ENCODE results near the gene NKPD1.
A peak's percentile ranks its signal among the peaks of the same experiment; 100 is the strongest.

The NKPD1 gene

GRCh38 chr19:45184115-45184514, 23.3 kb upstream of the NKPD1 start:
- H3K27me3 ChIP-seq (ENCODE audit: control insufficient read depth, insufficient read depth, low read length): peaks cover 6% of the 10 kb centered on the region
- H3K9ac ChIP-seq (ENCODE audit: low read depth, low read length): no peak overlapping the region
- no peak overlapping the region for H3K4me3 ChIP-seq (ENCODE audit: low read depth, low read length)
- no peaks in the 10 kb centered on the region for H3K9me3 ChIP-seq (ENCODE audit: control insufficient read depth, insufficient read depth, low read length)
- H3K4me1 ChIP-seq (ENCODE audit: control insufficient read depth, insufficient read depth, low read length): no peaks in the 10 kb centered on the region
- H3K36me3 ChIP-seq (ENCODE audit: control insufficient read depth, insufficient read depth, low read length): peaks cover 2% of the 10 kb centered on the region

GRCh38 chr19:45182758-45183157, 22.0 kb upstream of the NKPD1 start:
- no peak overlapping the region for H3K4me3 ChIP-seq (ENCODE audit: low read depth, low read length)
- H3K36me3 ChIP-seq (ENCODE audit: control insufficient read depth, insufficient read depth, low read length): peaks cover 2% of the 10 kb centered on the region
- no peak overlapping the region for H3K9ac ChIP-seq (ENCODE audit: low read depth, low read length)
- H3K4me1 ChIP-seq (ENCODE audit: control insufficient read depth, insufficient read depth, low read length): no peaks in the 10 kb centered on the region
- H3K9me3 ChIP-seq (ENCODE audit: control insufficient read depth, insufficient read depth, low read length): no peaks in the 10 kb centered on the region
- peaks cover 6% of the 10 kb centered on the region for H3K27me3 ChIP-seq (ENCODE audit: control insufficient read depth, insufficient read depth, low read length)

DNA sequence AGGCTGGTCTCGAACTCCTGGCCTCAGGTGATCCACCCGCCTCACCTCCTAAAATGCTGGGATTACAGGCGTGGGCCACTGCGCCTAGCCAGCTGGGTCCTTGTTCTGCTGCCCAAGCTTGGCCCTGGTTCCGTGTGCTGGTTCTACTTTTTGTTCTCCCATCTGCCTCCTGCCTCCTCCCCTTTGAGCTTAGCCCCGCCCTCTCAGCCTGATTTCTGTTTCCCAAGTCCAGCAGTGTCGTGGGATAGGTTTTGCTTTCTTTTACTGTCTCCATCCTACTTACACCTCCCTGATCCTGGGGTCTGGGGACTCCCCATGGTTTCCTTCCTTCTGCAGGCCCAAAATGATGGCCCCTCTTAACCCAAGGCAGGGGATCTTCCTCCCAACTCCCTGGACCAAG, 20.2 kb upstream of the NKPD1 start:
- Histone ChIP-seq H3K4me1 (ENCODE audit: control insufficient read depth, insufficient read depth, low read length) (no peaks in the 10 kb centered on the region), H3K4me3 (ENCODE audit: low read depth, low read length) (no peak overlapping the region), H3K9me3 (ENCODE audit: control insufficient read depth, insufficient read depth, low read length) (no peaks in the 10 kb centered on the region), H3K36me3 (ENCODE audit: control insufficient read depth, insufficient read depth, low read length) (peaks cover 2% of the 10 kb centered on the region), H3K27me3 (ENCODE audit: control insufficient read depth, insufficient read depth, low read length) (peaks cover 2% of the 10 kb centered on the region), H3K9ac (ENCODE audit: low read depth, low read length) (no peak overlapping the region)

DNA sequence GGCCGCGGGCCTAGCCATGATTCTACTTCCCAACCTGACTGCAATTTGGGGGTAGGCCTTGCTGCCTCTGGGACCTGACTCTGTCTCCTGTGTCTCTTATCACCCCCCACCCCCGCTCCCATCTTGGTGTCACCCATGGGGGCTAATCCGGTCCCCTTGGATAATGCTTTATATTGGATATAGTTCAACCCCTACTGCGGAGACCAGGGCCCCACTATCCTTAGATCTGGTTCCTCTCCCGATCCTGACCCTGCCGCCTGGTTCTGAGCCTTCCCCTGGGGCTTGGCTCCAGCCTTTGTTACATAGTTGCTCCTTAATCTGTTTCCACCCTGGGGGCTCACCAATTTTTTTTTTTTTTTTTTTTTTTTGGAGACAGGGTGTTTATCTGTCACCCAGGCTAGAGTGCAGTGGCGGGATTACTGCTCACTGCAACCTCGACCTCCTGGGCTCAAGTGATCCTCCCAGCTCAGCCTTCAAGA, 19.1 kb upstream of the NKPD1 start:
- no peaks in the 10 kb centered on the region for H3K27me3 ChIP-seq (ENCODE audit: control insufficient read depth, insufficient read depth, low read length)
- peak overlapping the region; percentile 100 for H3K4me3 ChIP-seq (ENCODE audit: low read depth, low read length)
- H3K9me3 ChIP-seq (ENCODE audit: control insufficient read depth, insufficient read depth, low read length): no peaks in the 10 kb centered on the region
- H3K9ac ChIP-seq (ENCODE audit: low read depth, low read length): no peak overlapping the region
- no peaks in the 10 kb centered on the region for H3K4me1 ChIP-seq (ENCODE audit: control insufficient read depth, insufficient read depth, low read length)
- H3K36me3 ChIP-seq (ENCODE audit: control insufficient read depth, insufficient read depth, low read length): peaks cover 2% of the 10 kb centered on the region

DNA sequence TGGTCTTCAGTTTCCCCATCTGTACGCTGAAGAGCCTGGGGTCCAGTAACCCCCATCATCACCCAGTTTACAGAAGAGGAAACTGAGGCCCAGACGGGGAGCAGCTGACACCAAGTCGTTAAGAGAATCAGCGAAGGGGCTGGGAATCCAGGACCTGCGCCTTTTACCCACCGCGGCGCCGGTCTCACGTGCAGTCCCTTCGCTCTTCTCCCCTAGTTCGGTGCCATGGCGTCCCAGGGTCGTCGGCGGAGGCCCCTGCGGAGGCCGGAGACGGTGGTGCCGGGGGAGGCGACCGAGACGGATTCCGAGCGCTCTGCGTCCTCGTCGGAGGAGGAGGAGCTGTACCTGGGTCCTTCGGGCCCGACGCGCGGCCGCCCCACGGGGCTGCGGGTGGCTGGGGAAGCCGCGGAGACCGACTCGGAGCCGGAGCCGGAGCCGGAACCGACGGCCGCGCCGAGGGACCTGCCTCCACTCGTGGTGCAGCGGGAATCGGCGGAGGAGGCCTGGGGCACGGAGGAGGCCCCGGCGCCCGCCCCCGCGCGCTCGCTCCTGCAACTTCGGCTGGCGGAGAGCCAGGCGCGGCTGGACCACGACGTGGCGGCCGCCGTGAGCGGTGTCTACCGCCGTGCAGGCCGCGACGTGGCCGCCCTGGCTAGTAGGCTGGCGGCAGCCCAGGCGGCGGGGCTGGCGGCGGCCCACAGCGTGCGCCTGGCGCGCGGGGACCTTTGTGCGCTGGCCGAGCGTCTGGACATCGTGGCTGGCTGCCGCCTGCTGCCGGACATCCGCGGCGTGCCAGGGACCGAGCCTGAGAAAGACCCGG, 18.5 kb upstream of the NKPD1 start:
- Histone ChIP-seq H3K36me3 (ENCODE audit: control insufficient read depth, insufficient read depth, low read length) (peaks cover 2% of the 10 kb centered on the region), H3K9ac (ENCODE audit: low read depth, low read length) (peak overlapping the region; percentile 79), H3K4me3 (ENCODE audit: low read depth, low read length) (peak overlapping the region; percentile 100), H3K27me3 (ENCODE audit: control insufficient read depth, insufficient read depth, low read length) (no peaks in the 10 kb centered on the region), H3K4me1 (ENCODE audit: control insufficient read depth, insufficient read depth, low read length) (no peaks in the 10 kb centered on the region), H3K9me3 (ENCODE audit: control insufficient read depth, insufficient read depth, low read length) (no peaks in the 10 kb centered on the region)

- peak within 1 kb of the TSS; percentile 79 for H3K9ac ChIP-seq (ENCODE audit: low read depth, low read length)
These were observed 17.7 kb upstream of the NKPD1 start, which contains the start of gene BLOC1S3 for GRCh38 chr19:45178262-45179071. TSS of gene BLOC1S3 (plus strand) at chr19:45178784. CDS start at chr19:45179297, 513 bp downstream.

DNA sequence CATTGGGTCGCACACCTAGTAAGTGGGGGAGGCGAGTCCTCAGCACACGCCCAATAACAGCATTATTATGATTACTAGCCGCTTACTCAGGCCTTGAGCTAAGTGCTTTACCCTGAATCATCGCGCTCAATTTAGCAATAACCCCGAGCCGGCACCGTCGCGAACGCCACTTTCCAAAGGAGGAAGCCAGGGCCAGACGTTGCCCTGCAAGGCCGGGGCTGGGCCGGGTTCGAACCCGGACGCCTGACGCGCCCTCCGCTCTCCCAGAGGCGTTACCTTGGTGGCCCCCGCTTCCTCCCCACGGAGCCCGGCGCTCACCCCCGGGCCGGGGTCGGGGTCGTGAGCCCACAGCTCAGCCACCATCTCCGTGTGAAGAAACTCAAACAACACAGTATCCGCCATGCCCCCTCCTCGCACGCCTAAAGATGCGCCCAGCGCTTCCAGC, 17.1 kb upstream of the NKPD1 start, which contains the start of gene TRAPPC6A:
TSS of gene TRAPPC6A (minus strand) at position 421 of the 445 bp plus-strand sequence. CDS start at position 402, 19 bp downstream.
- peaks cover 2% of the 10 kb centered on the region for H3K36me3 ChIP-seq (ENCODE audit: control insufficient read depth, insufficient read depth, low read length)
- H3K9ac ChIP-seq (ENCODE audit: low read depth, low read length): peak within 1 kb of the TSS; percentile 79
- no peaks in the 10 kb centered on the region for H3K9me3 ChIP-seq (ENCODE audit: control insufficient read depth, insufficient read depth, low read length)
- H3K4me3 ChIP-seq (ENCODE audit: low read depth, low read length): peak within 1 kb of the TSS; percentile 100
- no peaks in the 10 kb centered on the region for H3K27me3 ChIP-seq (ENCODE audit: control insufficient read depth, insufficient read depth, low read length)
- H3K4me1 ChIP-seq (ENCODE audit: control insufficient read depth, insufficient read depth, low read length): no peaks in the 10 kb centered on the region

More at GRCh38 chr19:45178262-45179071, 17.7 kb upstream of the NKPD1 start, which contains the start of gene BLOC1S3:
- peak within 1 kb of the TSS; percentile 100 for H3K4me3 ChIP-seq (ENCODE audit: low read depth, low read length)
- no peaks in the 10 kb centered on the region for H3K9me3 ChIP-seq (ENCODE audit: control insufficient read depth, insufficient read depth, low read length)
- no peaks in the 10 kb centered on the region for H3K4me1 ChIP-seq (ENCODE audit: control insufficient read depth, insufficient read depth, low read length)
- peaks cover 2% of the 10 kb centered on the region for H3K36me3 ChIP-seq (ENCODE audit: control insufficient read depth, insufficient read depth, low read length)
- H3K27me3 ChIP-seq (ENCODE audit: control insufficient read depth, insufficient read depth, low read length): no peaks in the 10 kb centered on the region

DNA sequence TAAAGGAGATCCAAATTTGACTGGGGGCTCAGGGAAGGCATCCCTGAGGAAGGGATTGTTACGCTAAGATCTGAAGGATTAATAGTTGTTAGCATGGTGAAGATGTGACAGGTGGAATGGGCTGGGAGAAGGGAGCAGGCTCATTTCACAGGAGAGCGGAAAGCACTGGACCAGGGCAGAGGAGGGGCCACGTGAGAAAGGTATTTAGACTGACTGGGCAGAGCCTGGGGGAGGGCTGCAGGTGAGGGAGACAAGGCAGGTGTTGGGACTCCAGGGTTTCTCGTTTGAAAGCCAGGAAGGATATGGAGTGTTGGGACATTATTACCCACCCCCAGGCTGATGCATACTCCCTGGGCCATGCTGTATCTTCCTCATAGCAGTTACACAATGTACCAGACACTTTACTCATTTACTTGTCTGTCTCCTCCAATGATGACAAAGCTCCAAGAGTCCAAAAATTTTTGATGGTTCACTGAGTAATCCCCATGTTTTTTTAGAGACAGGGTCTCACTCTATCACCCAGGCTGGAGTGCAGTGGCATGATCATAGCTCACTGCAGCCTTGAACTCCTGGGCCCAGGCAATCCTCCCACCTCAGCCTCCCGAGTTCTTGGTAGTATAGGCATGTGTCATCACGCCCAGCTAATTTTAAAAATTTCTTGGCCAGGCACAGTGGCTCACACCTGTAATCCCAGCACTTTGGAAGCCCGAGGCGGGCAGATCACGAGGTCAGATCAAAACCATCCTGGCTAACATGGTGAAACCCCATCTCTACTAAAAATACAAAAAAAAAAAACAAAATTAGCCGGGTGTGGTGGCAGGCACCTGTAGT, 14.9 kb upstream of the NKPD1 start:
- Histone ChIP-seq H3K9me3 (ENCODE audit: control insufficient read depth, insufficient read depth, low read length) (no peaks in the 10 kb centered on the region), H3K36me3 (ENCODE audit: control insufficient read depth, insufficient read depth, low read length) (peaks cover 2% of the 10 kb centered on the region), H3K4me3 (ENCODE audit: low read depth, low read length) (no peak overlapping the region), H3K9ac (ENCODE audit: low read depth, low read length) (no peak overlapping the region), H3K27me3 (ENCODE audit: control insufficient read depth, insufficient read depth, low read length) (no peaks in the 10 kb centered on the region), H3K4me1 (ENCODE audit: control insufficient read depth, insufficient read depth, low read length) (no peaks in the 10 kb centered on the region)

DNA sequence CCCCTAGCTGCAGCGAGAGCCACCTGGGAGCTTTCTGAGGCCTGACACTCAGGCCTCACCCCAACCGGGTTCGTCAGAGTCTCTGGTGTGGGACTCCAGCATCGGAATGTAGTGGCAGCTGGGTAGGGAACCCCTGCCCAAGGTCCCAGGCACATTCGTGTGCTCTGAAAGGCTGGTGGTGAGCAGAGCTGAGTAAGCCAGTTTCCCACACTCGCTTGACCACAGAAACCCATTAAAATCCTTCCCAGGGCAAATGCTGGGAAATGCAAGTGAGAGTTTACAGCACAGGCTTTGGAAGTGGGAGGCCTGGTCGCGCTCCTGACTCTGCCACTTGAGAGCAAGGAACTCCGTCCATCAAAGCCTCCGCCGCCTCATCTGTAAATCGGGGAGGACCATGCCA, 13.0 kb upstream of the NKPD1 start:
- no peaks in the 10 kb centered on the region for H3K4me1 ChIP-seq (ENCODE audit: control insufficient read depth, insufficient read depth, low read length)
- H3K27me3 ChIP-seq (ENCODE audit: control insufficient read depth, insufficient read depth, low read length): no peaks in the 10 kb centered on the region
- H3K9ac ChIP-seq (ENCODE audit: low read depth, low read length): no peak overlapping the region
- H3K9me3 ChIP-seq (ENCODE audit: control insufficient read depth, insufficient read depth, low read length): no peaks in the 10 kb centered on the region
- no peak overlapping the region for H3K4me3 ChIP-seq (ENCODE audit: low read depth, low read length)
- H3K36me3 ChIP-seq (ENCODE audit: control insufficient read depth, insufficient read depth, low read length): no peaks in the 10 kb centered on the region

- Histone ChIP-seq H3K4me1 (ENCODE audit: control insufficient read depth, insufficient read depth, low read length) (no peaks in the 10 kb centered on the region), H3K36me3 (ENCODE audit: control insufficient read depth, insufficient read depth, low read length) (no peaks in the 10 kb centered on the region), H3K27me3 (ENCODE audit: control insufficient read depth, insufficient read depth, low read length) (no peaks in the 10 kb centered on the region), H3K9me3 (ENCODE audit: control insufficient read depth, insufficient read depth, low read length) (no peaks in the 10 kb centered on the region), H3K9ac (ENCODE audit: low read depth, low read length) (no peak overlapping the region), H3K4me3 (ENCODE audit: low read depth, low read length) (no peak overlapping the region)
These were observed 11.9 kb upstream of the NKPD1 start for GRCh38 chr19:45172611-45173208.

DNA sequence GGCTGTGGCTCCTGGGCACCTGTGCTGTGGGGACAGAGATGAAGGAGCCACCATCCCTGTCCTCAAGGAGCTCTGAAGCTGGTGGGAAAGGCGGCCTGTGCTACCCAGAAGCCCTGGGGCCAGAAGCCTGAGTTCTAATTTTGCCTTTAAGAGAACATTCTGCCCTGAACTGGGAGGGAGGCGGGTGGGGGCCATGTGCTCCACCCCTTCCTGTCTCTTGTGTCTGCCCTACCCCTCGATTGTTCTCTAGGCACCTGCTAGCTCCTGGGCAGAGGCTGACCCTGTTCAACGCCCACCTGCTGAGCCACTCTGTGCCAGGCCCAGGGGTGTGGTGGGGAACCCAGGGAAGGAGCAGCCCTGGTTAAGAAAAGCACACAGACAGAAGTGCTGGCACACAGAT, 11.4 kb upstream of the NKPD1 start:
- Histone ChIP-seq H3K9me3 (ENCODE audit: control insufficient read depth, insufficient read depth, low read length) (no peaks in the 10 kb centered on the region), H3K4me3 (ENCODE audit: low read depth, low read length) (no peak overlapping the region), H3K4me1 (ENCODE audit: control insufficient read depth, insufficient read depth, low read length) (no peaks in the 10 kb centered on the region), H3K36me3 (ENCODE audit: control insufficient read depth, insufficient read depth, low read length) (no peaks in the 10 kb centered on the region), H3K9ac (ENCODE audit: low read depth, low read length) (no peak overlapping the region), H3K27me3 (ENCODE audit: control insufficient read depth, insufficient read depth, low read length) (no peaks in the 10 kb centered on the region)

All from iPS-15b (cell line).